Activated CD8-positive, alpha-beta memory T cell treated with anti-CD3 and anti-CD28 coated beads, Interleukin-2, amount 50 U/mL, for 24 hours (primary cell): ENCODE data around the gene SKP2.
"Not testable (repeated sequence)": the region's sequence is repeated elsewhere in the genome, so short reads cannot be mapped to it uniquely, and the experiment has no call there.

Source experiments
- DNase-seq: peaks from one replicate; pipeline ENCODE4 v3.0.0-alpha.2; 2020; ENCODE audit errors: extremely low read depth

Gene SKP2

DNA sequence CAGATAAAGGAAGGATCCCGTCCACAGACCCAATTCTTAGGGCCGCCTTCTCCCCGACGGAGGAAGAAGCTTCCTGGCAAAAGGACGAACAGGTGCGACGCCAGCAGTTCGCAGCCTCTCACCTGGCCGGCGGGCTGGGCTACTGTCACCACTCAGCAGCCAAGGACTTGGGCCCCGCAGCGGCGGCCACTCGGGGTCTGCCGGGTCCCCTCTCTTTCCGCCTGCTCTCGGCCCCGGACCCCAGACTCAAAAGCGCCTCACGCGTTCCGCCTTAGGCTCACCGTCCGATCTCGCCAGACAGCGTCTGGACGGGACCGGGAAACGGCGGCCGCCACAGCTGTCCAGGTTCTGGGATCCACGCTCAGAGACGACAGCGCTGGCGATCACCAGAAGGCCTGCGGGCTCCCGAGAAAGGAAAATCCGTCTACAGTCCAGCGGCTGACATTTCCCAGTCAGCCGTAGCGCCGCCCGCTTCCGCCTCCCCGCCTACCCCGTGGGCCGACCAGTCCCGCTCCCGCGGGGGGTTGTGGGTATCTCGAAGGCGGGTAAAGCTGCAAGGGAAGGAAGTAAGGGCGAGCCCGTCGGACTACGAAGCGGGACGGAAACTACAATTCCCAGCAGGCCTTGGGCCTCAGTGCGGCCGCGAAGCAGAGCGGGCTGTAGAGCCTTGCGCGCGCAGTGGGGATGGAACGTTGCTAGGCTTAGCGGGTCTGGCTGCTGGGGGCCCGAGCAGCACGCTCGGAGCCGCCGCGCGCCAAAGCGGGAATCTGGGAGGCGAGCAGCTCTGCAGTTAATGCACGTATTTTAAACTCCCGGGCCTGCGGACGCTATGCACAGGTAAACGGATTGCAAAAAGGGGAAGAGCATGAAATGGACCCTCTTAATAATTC is at the start of gene SKP2, which contains the start of gene LMBRD2:
Gene SKP2 (plus strand): TSS at position 678 of the 890 bp plus-strand sequence. CDS start 152 bp downstream, at position 830.
Gene LMBRD2 (minus strand): TSS at position 454 of the 890 bp plus-strand sequence. CDS start 8,538 bp downstream, outside the sequence.
- DNase-seq, result peak; percentile 95

DNA sequence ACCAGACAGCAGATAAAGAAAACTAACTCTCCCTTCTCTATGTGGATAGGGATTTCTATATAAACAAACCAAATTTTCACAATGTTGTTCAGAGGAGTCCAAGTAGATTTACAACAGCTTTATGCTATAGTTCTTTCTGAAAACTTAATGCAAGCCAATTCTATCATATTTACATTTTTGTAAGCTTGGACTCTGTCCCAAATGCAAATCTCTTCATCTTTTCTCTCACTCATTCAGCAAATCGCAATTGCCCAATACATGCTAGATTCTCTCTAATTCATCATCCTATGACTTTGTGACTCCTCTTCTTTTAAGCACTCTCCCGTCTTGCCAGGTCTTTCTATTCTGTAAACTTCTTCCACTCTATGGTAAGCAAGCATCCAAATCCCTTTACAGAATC is 46.1 kb upstream of the SKP2 start:
- DNase-seq, result no peak

DNA sequence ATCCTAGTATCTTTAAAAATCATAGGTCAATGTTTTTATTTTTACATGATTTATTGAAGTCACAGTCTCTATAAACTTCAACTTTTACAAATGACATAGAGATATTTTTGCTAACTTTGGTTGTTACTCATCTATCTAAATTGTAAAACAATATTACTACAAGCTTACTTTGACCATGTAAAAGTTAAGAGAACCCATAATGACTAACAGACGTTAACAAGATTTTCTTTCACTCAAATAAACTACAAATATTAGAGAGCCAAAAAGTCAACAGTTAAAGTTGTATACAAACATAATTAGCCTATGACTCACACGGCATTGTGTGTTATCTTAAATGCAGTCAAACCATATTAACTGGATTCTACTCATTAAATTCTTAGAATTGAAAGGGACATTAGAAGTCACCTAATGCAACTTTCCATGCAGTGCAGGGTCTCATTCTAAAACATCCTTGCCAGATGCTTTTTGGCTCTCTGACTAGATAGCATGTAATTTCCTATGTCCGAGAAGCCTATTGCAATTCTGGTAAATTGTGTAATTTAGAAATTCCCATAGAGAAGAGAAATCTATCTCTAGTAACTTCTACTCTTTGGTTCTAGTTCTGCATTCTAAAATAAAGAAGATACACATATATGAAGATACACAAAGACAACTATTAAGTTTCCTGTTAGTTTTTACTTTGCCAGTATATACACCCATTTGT is 43.0 kb upstream of the SKP2 start:
- DNase-seq, result no peak

DNA sequence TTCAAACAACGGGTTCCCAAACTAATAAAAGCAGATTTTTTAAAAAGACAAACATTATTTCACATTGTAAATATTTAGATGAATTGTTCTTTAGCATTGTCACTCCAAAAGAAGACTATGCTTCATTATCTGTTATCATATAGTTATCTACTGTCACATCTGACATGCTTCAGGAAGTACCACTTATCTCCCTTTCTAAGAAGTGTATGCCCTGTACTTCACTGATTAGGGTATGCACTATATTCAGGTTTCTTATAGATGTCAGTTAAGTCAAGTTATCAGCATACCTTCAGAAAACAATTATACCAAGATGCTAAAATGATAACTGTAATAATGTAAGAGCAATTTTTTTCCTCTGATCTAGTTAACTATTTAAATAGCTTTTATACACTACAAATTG is 40.7 kb upstream of the SKP2 start:
- no peak for DNase-seq

DNA sequence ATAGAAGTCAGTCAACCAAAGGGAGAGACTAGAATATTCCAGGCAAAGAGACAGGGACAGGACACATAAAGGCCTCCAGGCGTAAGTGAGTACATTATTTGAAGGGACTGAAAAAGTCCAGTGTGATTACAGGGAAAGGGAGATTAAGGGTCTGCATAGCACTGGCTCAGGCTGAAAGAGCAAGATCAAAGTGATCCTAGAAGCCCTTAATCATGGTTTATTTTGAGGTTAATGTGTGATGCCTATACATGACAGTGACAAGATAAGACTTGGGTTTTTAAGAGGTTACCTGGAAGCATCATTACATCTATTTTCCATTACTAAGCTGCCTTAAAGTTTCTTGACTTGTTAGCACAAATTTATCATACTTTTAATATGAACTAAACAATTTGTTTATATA is 26.0 kb upstream of the SKP2 start:
- DNase-seq, result no peak

DNA sequence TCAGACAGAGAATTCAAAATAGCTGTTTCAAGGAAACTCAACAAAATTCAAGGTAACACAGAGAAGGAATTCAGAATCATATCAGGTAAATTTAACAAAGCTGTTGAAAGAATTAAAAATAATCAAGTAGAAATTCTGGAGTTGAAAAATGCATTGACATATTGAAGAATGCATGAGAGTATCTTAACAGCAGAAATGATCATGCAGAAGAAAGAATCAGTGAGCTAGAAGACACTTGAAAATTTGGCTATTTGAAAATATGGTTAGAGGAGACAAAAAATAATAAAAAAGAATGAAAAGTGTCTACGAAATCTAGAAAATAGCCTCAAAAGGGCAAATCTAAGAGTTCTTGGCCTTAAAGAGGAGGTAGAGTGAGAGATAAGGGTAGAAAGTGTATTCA is 23.1 kb upstream of the SKP2 start:
- no peak for DNase-seq

DNA sequence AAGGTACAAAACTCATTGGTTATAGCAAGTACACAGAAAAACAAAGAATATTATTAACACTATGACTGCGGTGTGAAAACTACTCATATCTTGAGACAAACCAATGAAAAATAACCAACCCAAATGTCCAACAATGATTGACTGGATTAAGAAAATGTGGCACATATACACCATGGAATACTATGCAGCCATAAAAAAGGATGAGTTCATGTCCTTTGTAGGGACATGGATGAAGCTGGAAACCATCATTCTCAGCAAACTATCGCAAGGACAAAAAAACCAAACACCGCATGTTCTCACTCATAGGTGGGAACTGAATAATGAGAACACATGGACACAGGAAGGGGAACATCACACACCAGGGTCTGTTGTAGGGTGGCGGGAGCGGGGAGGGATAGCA is 22.2 kb upstream of the SKP2 start:
- not testable (repeated sequence) for DNase-seq

DNA sequence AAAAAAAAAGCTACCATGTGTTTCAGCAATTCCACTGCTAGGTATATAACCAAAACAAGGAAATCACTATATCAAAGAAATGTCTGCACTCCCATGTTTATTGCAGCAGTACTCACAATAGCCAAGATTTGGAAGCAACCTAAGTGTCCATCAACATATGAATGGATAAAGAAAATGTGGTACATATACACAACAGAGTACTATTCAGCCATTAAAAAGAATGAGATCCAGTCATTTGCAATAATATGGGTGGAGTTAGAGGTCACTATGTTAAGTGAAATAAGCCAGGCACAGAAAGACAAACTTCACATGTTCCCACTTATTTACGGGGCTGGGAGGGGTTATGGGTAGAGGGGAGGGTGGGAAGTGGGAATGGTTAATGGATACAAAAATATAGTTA is 18.9 kb upstream of the SKP2 start:
- not testable (repeated sequence) for DNase-seq

DNA sequence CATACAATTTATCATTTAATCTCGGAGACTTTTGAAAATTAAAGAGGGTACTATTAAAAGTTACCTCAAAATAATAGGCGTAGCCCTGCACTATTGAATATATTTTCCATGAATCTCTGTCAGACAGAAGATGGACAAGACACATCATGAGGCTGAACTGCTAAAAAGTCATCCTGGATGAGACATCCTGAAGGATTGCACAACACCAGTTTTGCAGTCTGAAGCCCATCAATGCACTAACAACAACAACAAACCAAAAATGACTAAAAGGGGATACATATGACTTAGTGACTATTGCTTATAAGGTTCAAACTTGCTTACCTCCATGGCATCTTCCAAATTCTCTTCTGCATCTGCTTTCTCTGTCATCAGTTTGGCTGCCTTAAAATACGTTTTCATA is 15.9 kb upstream of the SKP2 start:
- DNase-seq, result no peak

DNA sequence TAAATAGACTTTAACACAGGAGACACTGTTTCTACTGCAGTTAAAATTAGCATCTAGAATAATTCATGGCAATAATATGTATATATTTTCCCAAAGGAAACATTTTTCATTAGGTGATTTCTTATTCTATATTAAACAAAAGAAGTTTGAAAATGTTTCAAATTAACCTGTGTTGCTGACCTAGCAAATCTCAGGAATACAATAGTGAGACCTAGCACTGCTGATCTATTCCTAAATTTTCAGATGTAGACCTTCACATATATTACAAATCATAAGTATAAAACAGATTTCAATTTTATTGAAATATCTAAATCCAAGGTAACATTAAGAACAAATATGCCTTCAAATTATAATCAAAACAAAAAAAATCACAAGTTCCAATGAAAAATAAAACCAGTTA is 15.3 kb upstream of the SKP2 start:
- DNase-seq, result no peak

DNA sequence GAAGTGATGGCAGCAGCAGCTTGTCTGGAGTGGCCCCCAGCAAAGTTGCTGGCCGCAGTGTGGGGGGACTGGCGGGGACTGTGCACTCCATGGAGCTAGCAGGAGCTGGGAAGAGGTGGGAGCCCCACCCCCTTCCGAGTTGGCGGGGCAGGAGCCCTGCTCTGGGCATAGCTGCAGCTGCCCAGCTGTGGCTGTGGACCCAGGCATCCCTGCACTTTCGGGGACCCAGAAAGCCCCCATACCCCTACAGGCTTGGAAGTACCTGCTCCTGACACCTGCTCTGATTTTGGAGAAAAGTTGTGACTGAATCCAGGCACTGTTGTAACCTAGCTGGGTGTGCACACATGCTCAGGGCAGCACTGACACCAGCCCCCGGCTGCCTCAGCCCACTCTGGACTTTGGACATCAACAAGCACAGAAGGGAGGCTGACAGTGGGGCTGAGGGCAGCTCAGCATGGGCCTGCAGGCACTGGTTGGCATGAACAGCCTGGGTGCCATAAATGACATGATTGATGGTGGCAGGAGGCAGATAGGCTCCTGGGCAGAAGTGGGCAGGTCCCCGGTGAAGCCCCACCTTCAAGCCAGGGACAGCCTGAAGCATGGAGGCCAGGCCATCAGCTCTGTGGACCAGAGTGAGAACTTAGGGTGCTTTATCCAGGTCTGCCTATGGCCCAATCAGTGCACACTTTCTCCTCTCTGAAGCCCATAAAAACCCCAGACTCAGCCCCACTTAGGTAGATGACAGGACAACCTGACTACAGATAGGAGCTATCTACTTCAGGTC is 12.8 kb upstream of the SKP2 start:
- no peak for DNase-seq

DNA sequence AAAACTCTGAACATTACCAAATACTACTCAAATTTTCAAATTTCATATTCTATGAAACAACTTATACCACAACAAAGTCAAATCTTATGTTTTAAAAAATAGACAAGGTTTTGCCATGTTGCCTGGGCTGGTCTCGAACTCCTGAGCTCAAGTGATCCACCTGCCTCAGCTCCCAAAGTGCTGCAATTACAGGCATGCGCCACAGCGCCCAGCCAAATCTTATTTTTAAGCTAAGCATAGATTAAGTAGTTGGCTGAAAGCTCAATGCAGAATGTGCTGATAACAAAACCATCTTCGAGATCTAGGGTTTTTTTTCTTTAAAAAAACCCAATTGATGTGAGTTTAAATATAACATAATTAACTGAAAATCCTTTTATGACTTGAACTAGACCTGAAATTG is 6.6 kb upstream of the SKP2 start:
- no peak for DNase-seq

DNA sequence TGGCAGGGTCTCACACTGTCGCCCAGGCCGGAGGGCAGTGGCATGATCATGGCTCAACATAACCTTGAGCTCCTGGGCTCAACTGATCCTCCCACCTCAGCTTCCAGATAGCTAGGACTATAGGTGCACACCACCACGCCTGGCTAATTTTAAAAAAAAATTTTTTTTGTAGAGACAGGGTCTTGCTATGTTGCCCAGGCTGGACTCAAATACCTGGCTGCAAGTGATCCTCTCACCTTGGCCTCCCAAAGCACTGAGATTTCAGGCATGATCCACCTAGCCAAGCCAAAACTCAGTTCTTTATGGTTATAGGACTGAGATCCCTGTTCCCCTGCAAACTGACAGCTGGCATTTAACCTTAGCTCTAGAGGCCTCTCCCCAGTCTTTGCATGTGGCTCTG is 5.5 kb upstream of the SKP2 start:
- no peak for DNase-seq

DNA sequence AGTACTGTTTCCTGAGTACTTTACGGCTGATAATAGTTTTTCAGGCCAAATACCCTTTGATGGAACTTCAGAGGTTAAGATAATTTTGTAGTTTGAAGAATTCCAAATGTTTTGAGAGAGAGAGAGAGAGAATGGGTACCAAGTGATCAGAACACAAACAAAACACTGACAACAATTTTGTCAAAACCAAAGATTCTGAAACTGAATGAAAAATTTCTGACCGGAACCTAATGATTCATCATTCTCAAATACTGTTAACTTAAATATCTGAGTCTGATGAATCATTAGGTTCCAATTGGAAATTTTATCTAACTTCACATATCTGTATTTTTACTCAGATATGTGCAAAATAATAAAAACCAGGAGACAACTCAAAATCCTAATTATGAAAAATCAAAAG is 4.2 kb upstream of the SKP2 start:
- DNase-seq, result no peak

DNA sequence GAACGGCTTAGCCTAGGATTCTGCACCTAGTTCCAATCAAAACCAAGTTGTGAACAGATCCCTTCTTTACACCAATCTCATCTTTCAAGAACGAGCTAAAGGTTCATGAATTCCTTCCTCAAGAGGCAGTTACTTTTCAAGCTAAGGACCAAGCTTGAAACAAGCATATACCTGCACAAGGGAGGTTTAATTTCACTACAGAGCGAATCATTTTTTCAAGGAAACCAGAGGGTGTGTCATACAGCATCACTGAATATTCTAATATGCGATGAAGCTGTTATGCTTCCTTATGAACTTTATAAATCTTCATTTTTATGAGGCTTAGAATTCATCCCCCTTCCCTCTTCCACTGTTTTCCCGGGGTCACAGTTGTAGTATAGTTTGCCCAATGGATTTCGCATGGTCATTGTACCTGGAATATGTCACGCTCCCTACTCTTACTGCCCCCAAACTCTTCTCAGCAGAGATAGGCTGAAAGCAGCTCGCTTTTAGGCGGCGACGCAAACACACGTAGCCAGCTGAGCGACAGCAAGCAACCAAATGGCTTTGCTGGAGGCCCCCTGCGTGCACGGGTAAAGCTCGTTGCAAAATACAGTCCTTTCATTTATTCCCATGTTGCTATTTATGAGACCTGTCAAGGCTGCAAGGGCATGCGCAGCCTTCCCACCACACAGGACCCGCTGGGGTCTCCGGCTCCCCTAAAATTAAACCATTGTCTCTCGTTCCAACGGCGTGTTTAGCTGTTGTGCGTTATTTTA is 1.1 kb upstream of the SKP2 start:
- DNase-seq, result peak; percentile 27

DNA sequence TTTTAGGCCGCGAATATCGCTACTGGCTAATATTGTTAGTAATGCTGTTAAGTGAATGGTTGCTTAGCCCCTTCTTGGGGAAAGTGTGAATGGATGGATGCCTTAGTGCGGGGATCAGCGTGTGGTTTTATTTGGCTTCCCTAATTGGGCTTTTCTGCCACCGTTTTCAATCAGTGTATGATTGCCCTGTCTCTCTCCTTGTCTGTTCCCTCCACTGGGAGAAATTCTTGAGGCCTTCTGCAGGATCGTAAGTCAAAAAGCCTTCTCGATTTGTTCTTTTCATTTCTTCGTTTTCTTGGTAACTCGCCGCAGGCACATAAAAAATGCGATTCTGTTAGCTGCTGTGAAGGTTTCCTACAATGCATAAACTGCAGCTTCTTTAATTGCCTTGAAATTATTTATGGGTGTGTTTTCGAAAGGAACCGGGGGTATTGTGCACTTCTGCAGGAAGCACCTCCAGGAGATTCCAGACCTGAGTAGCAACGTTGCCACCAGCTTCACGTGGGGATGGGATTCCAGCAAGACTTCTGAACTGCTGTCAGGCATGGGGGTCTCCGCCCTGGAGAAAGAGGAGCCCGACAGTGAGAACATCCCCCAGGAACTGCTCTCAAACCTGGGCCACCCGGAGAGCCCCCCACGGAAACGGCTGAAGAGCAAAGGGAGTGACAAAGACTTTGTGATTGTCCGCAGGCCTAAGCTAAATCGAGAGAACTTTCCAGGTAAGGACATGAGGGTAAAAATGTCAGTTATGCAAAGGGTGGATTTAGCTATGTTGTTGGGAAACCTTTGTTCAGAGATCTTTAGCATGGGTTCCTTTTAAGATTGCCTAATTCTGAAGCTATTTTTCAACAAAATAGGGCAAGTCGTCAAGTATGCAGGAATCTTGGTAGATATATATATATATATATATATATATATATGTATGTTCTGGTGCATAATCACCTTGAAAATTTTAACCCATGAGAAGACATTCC is 700 bp downstream of the SKP2 start:
- DNase-seq, result no peak

DNA sequence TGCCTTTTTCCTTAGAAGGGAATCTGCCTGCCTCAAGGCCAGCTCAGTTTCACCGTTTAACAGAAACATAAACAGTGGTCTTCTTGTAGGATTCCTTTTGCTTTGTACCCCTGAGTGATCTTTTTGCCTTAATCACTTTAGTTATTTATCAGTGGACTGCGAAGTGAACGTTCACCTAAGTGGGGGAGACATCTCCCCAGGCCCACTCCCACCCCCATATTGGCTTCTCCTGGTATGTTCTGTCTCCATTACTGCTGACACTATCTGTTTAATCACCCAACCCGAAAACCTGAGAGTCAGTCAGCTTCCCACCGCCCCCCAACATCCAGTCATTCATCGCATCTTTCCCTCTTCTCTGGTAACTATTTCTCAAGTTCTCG is 1.4 kb downstream of the SKP2 start:
- DNase-seq, result no peak

DNA sequence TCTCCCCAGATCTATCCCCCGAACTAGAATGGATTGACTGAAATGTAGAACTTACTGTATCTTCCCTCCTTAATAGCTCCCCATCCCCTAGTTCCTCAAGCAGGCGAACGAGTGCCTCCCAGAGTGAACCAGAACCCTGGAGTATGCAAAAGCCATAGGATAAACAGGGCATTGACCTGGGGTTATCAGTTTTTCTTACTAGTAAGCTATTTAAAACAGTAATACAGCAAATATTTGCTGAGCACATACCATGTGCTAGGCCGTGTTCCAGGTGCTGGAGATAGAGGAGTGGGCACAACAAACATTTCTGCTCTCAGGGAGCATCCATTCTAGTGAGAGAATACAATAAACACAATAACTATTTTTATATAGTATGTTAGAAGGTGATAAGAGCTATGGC is 1.8 kb downstream of the SKP2 start:
- no peak for DNase-seq

DNA sequence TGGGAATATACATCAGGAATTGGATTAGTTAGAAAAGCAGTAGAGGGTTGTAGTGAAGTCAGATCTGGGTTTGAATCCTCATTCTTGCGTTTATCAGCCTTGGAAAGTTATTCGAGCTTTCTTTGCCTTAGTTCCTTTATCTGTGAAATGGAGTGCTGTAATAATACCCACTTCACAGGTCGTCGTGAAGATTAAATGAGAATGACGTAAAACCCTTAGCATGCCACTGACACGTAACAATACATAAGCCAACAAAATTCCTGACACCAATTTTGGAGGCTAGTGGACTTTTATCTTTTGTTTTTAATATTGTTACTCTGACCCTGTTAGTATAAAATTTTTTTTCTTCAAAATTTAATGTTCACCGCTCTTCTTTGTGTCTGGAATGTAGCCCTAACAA is 3.4 kb downstream of the SKP2 start:
- no peak for DNase-seq

DNA sequence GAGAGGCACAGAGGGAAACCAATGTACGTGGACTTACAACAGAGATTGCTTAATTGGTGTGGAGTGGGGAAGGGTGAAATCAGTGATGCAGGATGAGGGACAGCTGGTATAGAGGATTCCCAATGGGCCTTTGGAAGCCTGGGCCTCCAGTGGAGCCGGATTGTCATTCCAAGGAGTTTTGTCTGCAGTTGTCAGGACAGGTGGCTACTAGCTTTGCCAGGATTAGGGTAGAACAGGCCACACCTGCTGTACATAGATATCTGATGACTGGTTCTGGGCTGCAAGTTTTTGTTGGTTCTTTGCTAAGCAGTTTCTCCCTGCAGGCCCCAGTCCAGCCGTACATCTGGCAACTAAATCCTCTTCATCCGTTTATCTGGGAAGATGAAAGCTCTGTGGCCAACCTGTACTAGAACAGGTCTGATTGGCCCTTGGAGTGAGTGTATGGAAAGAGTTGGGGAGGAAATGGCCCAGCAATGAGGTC is 4.2 kb downstream of the SKP2 start:
- DNase-seq, result no peak
